Liver (tissue), 9 donors: ENCODE data around the gene ZSCAN5B. TPM values are rescaled to one million over a fixed set of nuclear protein-coding genes. Genes with fewer than 3 reads are reported as not detected.

Source experiments
- DNase-seq: peaks from one replicate; pipeline ENCODE4 v3.0.0-alpha.2; 2017; ENCODE audit warnings: low spot score
- H3K27ac ChIP-seq, 2 donors: one replicate each; pipeline ENCODE4 v1.7.0; 2013; ENCODE audit warnings: inconsistent platforms in 2 of 2, low read length in 2 of 2, control low read depth in 1 of 2, low read depth in 1 of 2, mild to moderate bottlenecking in 1 of 2
- H3K27me3 ChIP-seq, 4 donors: one replicate each; pipeline versions ENCODE4 v1.6.1 to v1.7.0; 2013; ENCODE audit warnings: low read length in 3 of 4, inconsistent platforms in 1 of 4, mild to moderate bottlenecking in 1 of 4, moderate library complexity in 1 of 4; ENCODE audit not compliant: control insufficient read depth in 4 of 4, insufficient read depth in 4 of 4
- H3K36me3 ChIP-seq, 4 donors: one replicate each; pipeline versions ENCODE4 v1.6.1 to v1.7.0; 2013; ENCODE audit warnings: low read length in 3 of 4, mild to moderate bottlenecking in 3 of 4, low read depth in 1 of 4, moderate library complexity in 1 of 4; ENCODE audit not compliant: control insufficient read depth in 4 of 4, insufficient read depth in 3 of 4
- H3K4me1 ChIP-seq, 4 donors: one replicate each; pipeline versions ENCODE4 v1.6.1 to v1.7.0; 2013; ENCODE audit warnings: low read length in 3 of 4, mild to moderate bottlenecking in 3 of 4, moderate library complexity in 1 of 4; ENCODE audit not compliant: control insufficient read depth in 4 of 4, insufficient read depth in 4 of 4
- H3K4me3 ChIP-seq, 3 donors: one replicate each; pipeline versions ENCODE4 v1.6.1 to v1.7.0; 2013; ENCODE audit warnings: low read length in 3 of 3, control low read depth in 1 of 3, low read depth in 1 of 3, mild to moderate bottlenecking in 1 of 3
- H3K9ac ChIP-seq, 2 donors: one replicate each; pipeline ENCODE4 v1.7.0; 2013; ENCODE audit warnings: low read length in 2 of 2, mild to moderate bottlenecking in 2 of 2, moderate library complexity in 2 of 2, control low read depth in 1 of 2, low read depth in 1 of 2
- H3K9me3 ChIP-seq, 4 donors: one replicate each; pipeline versions ENCODE4 v1.6.1 to v1.7.0; 2013; ENCODE audit warnings: low read length in 3 of 4; ENCODE audit not compliant: control insufficient read depth in 4 of 4
- ATF3 ChIP-seq: IDR thresholded peaks from 2 replicates; pipeline ENCODE4 v1.6.1; 2016; ENCODE audit warnings: antibody characterized with exemption
- CTCF ChIP-seq: fragments of 150-350 bp; IDR thresholded peaks from 2 replicates; pipeline ENCODE4 v1.5.1; 2017; ENCODE audit warnings: improper control_type of control experiment, low read depth, low read length; ENCODE audit not compliant: missing input control
- EGR1 ChIP-seq, 2 donors: IDR thresholded peaks; 2 replicates each; pipeline ENCODE4 v1.6.1; 2016 to 2018; ENCODE audit warnings: antibody characterized with exemption in 2 of 2, low read depth in 2 of 2
- FOXA1 ChIP-seq: IDR thresholded peaks from 2 replicates; pipeline ENCODE4 v1.6.1; 2016; ENCODE audit warnings: antibody characterized with exemption
- FOXA2 ChIP-seq: IDR thresholded peaks from 2 replicates; pipeline ENCODE4 v1.6.1; 2016; ENCODE audit warnings: antibody characterized with exemption
- GABPA ChIP-seq, 2 donors: IDR thresholded peaks in 1 of 2; conservative IDR thresholded peaks in 1 of 2; 2 replicates each; pipeline ENCODE4 v1.6.1; 2016; ENCODE audit warnings: antibody characterized with exemption in 2 of 2, mild to moderate bottlenecking in 1 of 2, moderate library complexity in 1 of 2
- HNF4A ChIP-seq, 2 donors: conservative IDR thresholded peaks; 2 replicates each; pipeline ENCODE4 v1.6.1; 2016; ENCODE audit warnings: antibody characterized with exemption in 2 of 2, mild to moderate bottlenecking in 2 of 2
- HNF4G ChIP-seq: IDR thresholded peaks from 2 replicates; pipeline ENCODE4 v1.6.1; 2016; ENCODE audit warnings: antibody characterized with exemption
- NR2F2 ChIP-seq: IDR thresholded peaks from 2 replicates; pipeline ENCODE4 v1.6.1; 2016; ENCODE audit warnings: antibody characterized with exemption
- RAD21 ChIP-seq, 2 donors: IDR thresholded peaks; 2 replicates each; pipeline ENCODE4 v1.6.1; 2016; ENCODE audit warnings: antibody characterized with exemption in 2 of 2, mild to moderate bottlenecking in 2 of 2
- REST ChIP-seq: IDR thresholded peaks from 2 replicates; pipeline ENCODE4 v1.6.1; 2016; ENCODE audit warnings: antibody characterized with exemption, mild to moderate bottlenecking
- RXRA ChIP-seq, 2 donors: IDR thresholded peaks; 2 replicates each; pipeline ENCODE4 v1.6.1; 2017 to 2018; ENCODE audit warnings: antibody characterized with exemption in 2 of 2, mild to moderate bottlenecking in 1 of 2
- SP1 ChIP-seq: IDR thresholded peaks from 2 replicates; pipeline ENCODE4 v1.6.1; 2018; ENCODE audit warnings: antibody characterized with exemption, mild to moderate bottlenecking
- TAF1 ChIP-seq: conservative IDR thresholded peaks from 2 replicates; pipeline ENCODE4 v1.6.1; 2016; ENCODE audit warnings: antibody characterized with exemption, mild to moderate bottlenecking
- YY1 ChIP-seq: IDR thresholded peaks from 2 replicates; pipeline ENCODE4 v1.6.1; 2016; ENCODE audit warnings: antibody characterized with exemption, mild to moderate bottlenecking
- WGBS: extraction: QIAGEN DNeasy Blood & Tissue Kit; methylation state at CpG from one replicate; pipeline ENCODE4 v1.1.7; 2013; 5-methylcytosine and 5-hydroxymethylcytosine counted together
- polyA plus RNA-seq, 2 donors: library from polyadenylated mRNA; stranded (reverse) in 1 of 2; unstranded in 1 of 2; fragments of 200-250 nt in 1 of 2; fragments of >200 nt in 1 of 2; fragmentation: Nextera tagmentation in 1 of 2; extraction: Ambion mirVana in 1 of 2; gene quantifications; one replicate each; pipeline versions ENCODE4 v1.2.1 to v1.2.3, GENCODE V29; 2013 to 2015
- total RNA-seq, 2 donors: library from RNA; depleted of rRNA; stranded (reverse); fragments of >200 nt; gene quantifications; one replicate each; pipeline ENCODE4 v1.2.3, GENCODE V29; 2014
- TF ChIP-seq, protein P1 (sequence below): IDR thresholded peaks from 2 replicates; pipeline ENCODE4 v1.6.1; 2016; ENCODE audit warnings: antibody characterized with exemption
- TF ChIP-seq, protein P2 (sequence below): IDR thresholded peaks from 2 replicates; pipeline ENCODE4 v1.6.1; 2016; ENCODE audit warnings: antibody characterized with exemption
- donor health status: healthy.
- donor health status: healthy.
- donor health status: healthy.
- donor health status: healthy.
- donor health status: healthy.

ZSCAN5B gene
- total and polyA plus RNA-seq, 4 donors: 0.08 TPM; not detected in 3

- Histone ChIP-seq H3K27ac (no peak overlapping the region), H3K4me3 (no peak overlapping the region), H3K9me3 (no peaks in the 10 kb centered on the region), H3K36me3 (no peaks in the 10 kb centered on the region), H3K9ac (no peak overlapping the region), H3K4me1 (no peaks in the 10 kb centered on the region), H3K27me3 (no peaks in the 10 kb centered on the region)
- no peak for TF ChIP-seq EGR1 (IDR thresholded peaks at IDR 0.05; ENCODE audit: low read depth in 2 of 2)
- TF ChIP-seq NR2F2: no peak
- 82% methylated on average over 7 of the region's 7 CpGs for WGBS
- DNase-seq: no peak
Observed at GRCh38 chr19:56191115-56191514, 6.5 kb downstream of the ZSCAN5B start.

DNA sequence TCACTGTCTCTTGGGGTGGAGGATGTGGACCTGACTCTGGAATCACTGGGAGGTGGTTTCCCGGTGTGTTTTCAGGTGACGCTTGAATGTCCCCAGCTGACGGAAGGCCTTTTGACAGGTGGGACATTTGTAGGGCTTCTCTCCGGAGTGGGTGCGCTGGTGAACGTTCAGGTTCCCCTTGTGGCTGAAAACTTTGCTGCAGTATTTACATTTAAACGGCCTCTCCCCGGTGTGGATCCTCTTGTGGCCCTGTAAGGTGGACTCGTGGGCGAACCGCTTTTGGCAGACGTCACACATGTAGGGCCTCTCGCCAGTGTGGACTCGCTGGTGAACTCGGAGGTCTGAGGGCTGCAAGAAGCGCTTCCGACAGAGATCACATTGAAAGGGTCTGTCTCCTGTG, 7.8 kb downstream of the ZSCAN5B start:
- Histone ChIP-seq H3K4me1 (no peaks in the 10 kb centered on the region), H3K27ac (no peak overlapping the region), H3K36me3 (no peaks in the 10 kb centered on the region), H3K27me3 (no peaks in the 10 kb centered on the region), H3K9ac (no peak overlapping the region), H3K4me3 (no peak overlapping the region), H3K9me3 (no peaks in the 10 kb centered on the region)
- no peak for DNase-seq
- TF ChIP-seq ATF3 (no peak), FOXA2 (no peak), FOXA1 (no peak), HNF4G (no peak), CTCF (no peak), EGR1 (IDR thresholded peaks at IDR 0.05; ENCODE audit: low read depth in 2 of 2) (no peak), NR2F2 (no peak), RAD21 (IDR thresholded peaks at IDR 0.05) (no peak), RXRA (IDR thresholded peaks at IDR 0.05) (no peak), YY1 (no peak), REST (no peak), SP1 (no peak), TAF1 (no peak), GABPA (IDR thresholded peaks at IDR 0.05 in 1 of 2, conservative IDR thresholded peaks at IDR 0.05 in 1 of 2) (no peak), HNF4A (conservative IDR thresholded peaks at IDR 0.05) (no peak)
- TF ChIP-seq, protein P1, sequence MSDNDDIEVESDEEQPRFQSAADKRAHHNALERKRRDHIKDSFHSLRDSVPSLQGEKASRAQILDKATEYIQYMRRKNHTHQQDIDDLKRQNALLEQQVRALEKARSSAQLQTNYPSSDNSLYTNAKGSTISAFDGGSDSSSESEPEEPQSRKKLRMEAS: no peak
- TF ChIP-seq, protein P2, sequence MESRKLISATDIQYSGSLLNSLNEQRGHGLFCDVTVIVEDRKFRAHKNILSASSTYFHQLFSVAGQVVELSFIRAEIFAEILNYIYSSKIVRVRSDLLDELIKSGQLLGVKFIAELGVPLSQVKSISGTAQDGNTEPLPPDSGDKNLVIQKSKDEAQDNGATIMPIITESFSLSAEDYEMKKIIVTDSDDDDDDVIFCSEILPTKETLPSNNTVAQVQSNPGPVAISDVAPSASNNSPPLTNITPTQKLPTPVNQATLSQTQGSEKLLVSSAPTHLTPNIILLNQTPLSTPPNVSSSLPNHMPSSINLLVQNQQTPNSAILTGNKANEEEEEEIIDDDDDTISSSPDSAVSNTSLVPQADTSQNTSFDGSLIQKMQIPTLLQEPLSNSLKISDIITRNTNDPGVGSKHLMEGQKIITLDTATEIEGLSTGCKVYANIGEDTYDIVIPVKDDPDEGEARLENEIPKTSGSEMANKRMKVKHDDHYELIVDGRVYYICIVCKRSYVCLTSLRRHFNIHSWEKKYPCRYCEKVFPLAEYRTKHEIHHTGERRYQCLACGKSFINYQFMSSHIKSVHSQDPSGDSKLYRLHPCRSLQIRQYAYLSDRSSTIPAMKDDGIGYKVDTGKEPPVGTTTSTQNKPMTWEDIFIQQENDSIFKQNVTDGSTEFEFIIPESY: no peak
- 83% methylated on average over 17 of the region's 17 CpGs for WGBS
